ENCODE results near the gene MKKS. TPM values are rescaled to one million over a fixed set of nuclear protein-coding genes. Genes with fewer than 3 reads are reported as not detected.

MKKS gene
- total and polyA plus RNA-seq, 10 of the 15 experiments (the other 5 are each of a cell fraction or from before 2014, with no cell fraction given) = 4.3 to 17.9 (median 7.7) TPM

DNA sequence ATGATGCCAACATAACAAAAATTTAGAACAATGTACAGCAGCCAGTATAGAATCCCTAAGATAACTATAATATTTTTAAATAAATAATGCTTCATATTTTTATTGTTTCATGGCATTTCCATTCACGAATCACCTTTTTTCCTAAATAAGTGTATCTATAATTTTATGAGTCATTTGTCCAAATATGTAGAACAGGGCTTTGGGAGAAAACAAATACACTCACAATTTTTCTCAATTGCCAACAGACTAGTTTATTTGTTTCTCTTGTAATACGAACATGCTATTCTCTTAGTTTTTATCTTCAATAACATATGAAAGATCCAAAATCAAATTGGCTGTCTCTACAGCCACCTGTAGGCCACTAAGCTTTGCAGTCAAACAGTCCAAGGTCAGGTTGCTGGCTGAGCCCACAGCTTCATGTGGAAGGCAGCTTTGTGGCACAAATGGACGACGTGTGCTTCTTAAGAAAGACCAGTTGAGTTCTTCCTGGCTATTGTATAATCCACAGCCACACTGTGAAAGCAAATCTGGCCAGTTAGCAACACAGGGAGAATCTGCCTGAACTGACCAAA lies 29.0 kb downstream of the MKKS start:
- no peak overlapping the region for H3K4me3 ChIP-seq
- H3K4me2 ChIP-seq (ENCODE audit: control insufficient read depth, insufficient read depth) = no peak overlapping the region
- POLR2A ChIA-PET = no interaction called here
- in situ Hi-C loops (cut with MboI) (no loop called here), intact Hi-C loops (cut with micrococcal nuclease; ENCODE audit: unreplicated experiment) (no loop called here)
- peaks cover 9% of the 10 kb centered on the region for H3K4me1 ChIP-seq (ENCODE audit: control insufficient read depth, insufficient read depth, low read length)
- no peak for FAIRE-seq
- no peaks in the 10 kb centered on the region for H4K20me1 ChIP-seq (ENCODE audit: control insufficient read depth, insufficient read depth)
- 92% methylated on average over 4 of the region's 4 CpGs for WGBS (ENCODE audit: insufficient coverage, insufficient replicate concordance, low lambda C conversion rate, missing lambda C conversion rate)
- RAD21 ChIA-PET (ENCODE audit: unreplicated experiment) = interaction anchor here (1.1 kb wide), 1 partner anchor 88 kb away, joined by 3 read pairs; no protein-coding TSS in a partner anchor
- no peaks in the 10 kb centered on the region; the same call in 2 of the 3 replicates for H3K9me3 ChIP-seq (replicated peaks; ENCODE audit: control insufficient read depth, insufficient read depth, low read length)
- no peaks in the 10 kb centered on the region; a peak in 1 of 4 replicates for H3K36me3 ChIP-seq (ENCODE audit: control insufficient read depth in 2 of 2, insufficient read depth in 2 of 2, low read length in 1 of 2)
- SMC1A ChIA-PET (ENCODE audit: uncharacterized antibody, unreplicated experiment) = interaction anchor here (1.5 kb wide), 1 partner anchor 89 kb away, joined by 5 read pairs; no protein-coding TSS in a partner anchor
- no peak overlapping the region for H3K9ac ChIP-seq (ENCODE audit: control insufficient read depth, insufficient read depth, low read length)
- H3K79me2 ChIP-seq (ENCODE audit: control insufficient read depth, insufficient read depth, low read length) = no peaks in the 10 kb centered on the region
- no peak for ATAC-seq
- no TSS peak for BruUV-seq (replicated peaks)
- DNase-seq (ENCODE audit: low read depth, low spot score) = no peak
- no peaks in the 10 kb centered on the region for H3K27me3 ChIP-seq (replicated peaks in 1 of 2; ENCODE audit: control insufficient read depth in 2 of 2, insufficient read depth in 2 of 2, low read length in 1 of 2)
- CTCF ChIA-PET = interaction anchor here (0.5 to 4.9 kb wide), 3 partner anchors 13 to 24 kb away, joined by 3 to 31 read pairs (median 4); no protein-coding TSS in a partner anchor
- H3K27ac ChIP-seq (ENCODE audit: control insufficient read depth, insufficient read depth) = no peak overlapping the region
- H2AFZ ChIP-seq (ENCODE audit: control insufficient read depth, low read depth, low read length) = no peak overlapping the region
- TF ChIP-seq CBX3 (IDR thresholded peaks at IDR 0.05; ENCODE audit: borderline replicate concordance, low read depth) (no peak), POU2F2 (IDR thresholded peaks at IDR 0.05; ENCODE audit: borderline replicate concordance, low read depth, low read length) (no peak), ZSCAN29 (IDR thresholded peaks at IDR 0.05) (no peak), HDAC6 (IDR thresholded peaks at IDR 0.05; ENCODE audit: unreplicated experiment) (no peak), NR2C1 (IDR thresholded peaks at IDR 0.05) (no peak), CREM (IDR thresholded peaks at IDR 0.05; ENCODE audit: low read depth) (no peak), SMAD5 (IDR thresholded peaks at IDR 0.05; ENCODE audit: low read depth) (no peak)
- TF ChIP-seq, protein P1, sequence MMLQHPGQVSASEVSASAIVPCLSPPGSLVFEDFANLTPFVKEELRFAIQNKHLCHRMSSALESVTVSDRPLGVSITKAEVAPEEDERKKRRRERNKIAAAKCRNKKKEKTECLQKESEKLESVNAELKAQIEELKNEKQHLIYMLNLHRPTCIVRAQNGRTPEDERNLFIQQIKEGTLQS (IDR thresholded peaks at IDR 0.05; ENCODE audit: borderline replicate concordance, extremely low read depth, low read depth, low read length) = no peak
- TF ChIP-seq, protein P2, sequence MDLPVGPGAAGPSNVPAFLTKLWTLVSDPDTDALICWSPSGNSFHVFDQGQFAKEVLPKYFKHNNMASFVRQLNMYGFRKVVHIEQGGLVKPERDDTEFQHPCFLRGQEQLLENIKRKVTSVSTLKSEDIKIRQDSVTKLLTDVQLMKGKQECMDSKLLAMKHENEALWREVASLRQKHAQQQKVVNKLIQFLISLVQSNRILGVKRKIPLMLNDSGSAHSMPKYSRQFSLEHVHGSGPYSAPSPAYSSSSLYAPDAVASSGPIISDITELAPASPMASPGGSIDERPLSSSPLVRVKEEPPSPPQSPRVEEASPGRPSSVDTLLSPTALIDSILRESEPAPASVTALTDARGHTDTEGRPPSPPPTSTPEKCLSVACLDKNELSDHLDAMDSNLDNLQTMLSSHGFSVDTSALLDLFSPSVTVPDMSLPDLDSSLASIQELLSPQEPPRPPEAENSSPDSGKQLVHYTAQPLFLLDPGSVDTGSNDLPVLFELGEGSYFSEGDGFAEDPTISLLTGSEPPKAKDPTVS (IDR thresholded peaks at IDR 0.05; ENCODE audit: low read depth, low read length) = no peak
- TF ChIP-seq, protein P3, sequence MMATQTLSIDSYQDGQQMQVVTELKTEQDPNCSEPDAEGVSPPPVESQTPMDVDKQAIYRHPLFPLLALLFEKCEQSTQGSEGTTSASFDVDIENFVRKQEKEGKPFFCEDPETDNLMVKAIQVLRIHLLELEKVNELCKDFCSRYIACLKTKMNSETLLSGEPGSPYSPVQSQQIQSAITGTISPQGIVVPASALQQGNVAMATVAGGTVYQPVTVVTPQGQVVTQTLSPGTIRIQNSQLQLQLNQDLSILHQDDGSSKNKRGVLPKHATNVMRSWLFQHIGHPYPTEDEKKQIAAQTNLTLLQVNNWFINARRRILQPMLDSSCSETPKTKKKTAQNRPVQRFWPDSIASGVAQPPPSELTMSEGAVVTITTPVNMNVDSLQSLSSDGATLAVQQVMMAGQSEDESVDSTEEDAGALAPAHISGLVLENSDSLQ (IDR thresholded peaks at IDR 0.05) = no peak
- TF ChIP-seq, protein P4, sequence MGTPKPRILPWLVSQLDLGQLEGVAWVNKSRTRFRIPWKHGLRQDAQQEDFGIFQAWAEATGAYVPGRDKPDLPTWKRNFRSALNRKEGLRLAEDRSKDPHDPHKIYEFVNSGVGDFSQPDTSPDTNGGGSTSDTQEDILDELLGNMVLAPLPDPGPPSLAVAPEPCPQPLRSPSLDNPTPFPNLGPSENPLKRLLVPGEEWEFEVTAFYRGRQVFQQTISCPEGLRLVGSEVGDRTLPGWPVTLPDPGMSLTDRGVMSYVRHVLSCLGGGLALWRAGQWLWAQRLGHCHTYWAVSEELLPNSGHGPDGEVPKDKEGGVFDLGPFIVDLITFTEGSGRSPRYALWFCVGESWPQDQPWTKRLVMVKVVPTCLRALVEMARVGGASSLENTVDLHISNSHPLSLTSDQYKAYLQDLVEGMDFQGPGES (IDR thresholded peaks at IDR 0.05) = no peak
- TF ChIP-seq, protein P5, sequence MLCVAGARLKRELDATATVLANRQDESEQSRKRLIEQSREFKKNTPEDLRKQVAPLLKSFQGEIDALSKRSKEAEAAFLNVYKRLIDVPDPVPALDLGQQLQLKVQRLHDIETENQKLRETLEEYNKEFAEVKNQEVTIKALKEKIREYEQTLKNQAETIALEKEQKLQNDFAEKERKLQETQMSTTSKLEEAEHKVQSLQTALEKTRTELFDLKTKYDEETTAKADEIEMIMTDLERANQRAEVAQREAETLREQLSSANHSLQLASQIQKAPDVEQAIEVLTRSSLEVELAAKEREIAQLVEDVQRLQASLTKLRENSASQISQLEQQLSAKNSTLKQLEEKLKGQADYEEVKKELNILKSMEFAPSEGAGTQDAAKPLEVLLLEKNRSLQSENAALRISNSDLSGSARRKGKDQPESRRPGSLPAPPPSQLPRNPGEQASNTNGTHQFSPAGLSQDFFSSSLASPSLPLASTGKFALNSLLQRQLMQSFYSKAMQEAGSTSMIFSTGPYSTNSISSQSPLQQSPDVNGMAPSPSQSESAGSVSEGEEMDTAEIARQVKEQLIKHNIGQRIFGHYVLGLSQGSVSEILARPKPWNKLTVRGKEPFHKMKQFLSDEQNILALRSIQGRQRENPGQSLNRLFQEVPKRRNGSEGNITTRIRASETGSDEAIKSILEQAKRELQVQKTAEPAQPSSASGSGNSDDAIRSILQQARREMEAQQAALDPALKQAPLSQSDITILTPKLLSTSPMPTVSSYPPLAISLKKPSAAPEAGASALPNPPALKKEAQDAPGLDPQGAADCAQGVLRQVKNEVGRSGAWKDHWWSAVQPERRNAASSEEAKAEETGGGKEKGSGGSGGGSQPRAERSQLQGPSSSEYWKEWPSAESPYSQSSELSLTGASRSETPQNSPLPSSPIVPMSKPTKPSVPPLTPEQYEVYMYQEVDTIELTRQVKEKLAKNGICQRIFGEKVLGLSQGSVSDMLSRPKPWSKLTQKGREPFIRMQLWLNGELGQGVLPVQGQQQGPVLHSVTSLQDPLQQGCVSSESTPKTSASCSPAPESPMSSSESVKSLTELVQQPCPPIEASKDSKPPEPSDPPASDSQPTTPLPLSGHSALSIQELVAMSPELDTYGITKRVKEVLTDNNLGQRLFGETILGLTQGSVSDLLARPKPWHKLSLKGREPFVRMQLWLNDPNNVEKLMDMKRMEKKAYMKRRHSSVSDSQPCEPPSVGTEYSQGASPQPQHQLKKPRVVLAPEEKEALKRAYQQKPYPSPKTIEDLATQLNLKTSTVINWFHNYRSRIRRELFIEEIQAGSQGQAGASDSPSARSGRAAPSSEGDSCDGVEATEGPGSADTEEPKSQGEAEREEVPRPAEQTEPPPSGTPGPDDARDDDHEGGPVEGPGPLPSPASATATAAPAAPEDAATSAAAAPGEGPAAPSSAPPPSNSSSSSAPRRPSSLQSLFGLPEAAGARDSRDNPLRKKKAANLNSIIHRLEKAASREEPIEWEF (IDR thresholded peaks at IDR 0.05; ENCODE audit: insufficient replicate concordance, low read depth, low read length) = no peak

Data from GM12878 (cell line).